Ovary (tissue), 9 donors: ENCODE data around the gene BOLA2B. TPM values are rescaled to one million over a fixed set of nuclear protein-coding genes. Genes with fewer than 3 reads are reported as not detected.
"Not testable (repeated sequence)": the region's sequence is repeated elsewhere in the genome, so short reads cannot be mapped to it uniquely, and the experiment has no call there.

Experiments used
- DNase-seq, 5 donors: peaks; one replicate each; pipeline ENCODE4 v3.0.0-alpha.2; 2019 to 2020
- H3K27ac ChIP-seq, 2 donors: fragments of 200-600 bp; one replicate each; pipeline versions ENCODE4 v1.5.1 to v1.8.0; 2019 to 2022
- H3K27me3 ChIP-seq: fragments of 200-600 bp; one replicate; pipeline ENCODE4 v1.8.0; 2022
- H3K36me3 ChIP-seq: fragments of 200-600 bp; sonication (generic); one replicate; pipeline ENCODE4 v1.5.1; 2019
- H3K4me1 ChIP-seq: one replicate; pipeline ENCODE4 v1.8.1; 2013; ENCODE audit warnings: mild to moderate bottlenecking, moderate library complexity; ENCODE audit not compliant: insufficient read depth
- H3K4me3 ChIP-seq: fragments of 200-600 bp; sonication (generic); one replicate; pipeline ENCODE4 v1.5.1; 2017
- H3K9me3 ChIP-seq, 2 donors: fragments of 200-600 bp in 1 of 2; sonication (generic) in 1 of 2; one replicate each; pipeline versions ENCODE4 v1.5.1 to v1.8.1; 2013 to 2019; ENCODE audit warnings: mild to moderate bottlenecking in 1 of 2, moderate library complexity in 1 of 2
- EP300 ChIP-seq: sonication (generic); formaldehyde crosslinking; IDR thresholded peaks from one replicate; pipeline ENCODE4 v1.6.1; 2017; ENCODE audit warnings: antibody characterized with exemption
- POLR2A ChIP-seq: fragments of 450-650 bp; IDR thresholded peaks from one replicate; pipeline ENCODE4 v1.6.1; 2017; ENCODE audit warnings: antibody characterized with exemption, mild to moderate bottlenecking, moderate library complexity
- WGBS, 3 donors: extraction: QIAGEN DNeasy Blood & Tissue Kit in 1 of 3; methylation state at CpG; one replicate each; pipeline versions ENCODE4 v1.1.5 to v1.1.7; 2013 to 2017; 5-methylcytosine and 5-hydroxymethylcytosine counted together
- intact Hi-C, 4 donors: fragments of 100-400 bp; cut with DNase I; formaldehyde crosslinking; loops; one replicate each; pipeline versions ENCODE4 v1.11.0 to v1.15.1; 2022 to 2023
- polyA plus RNA-seq, 2 donors: library from polyadenylated mRNA; stranded (reverse); fragments of 200-250 nt in 1 of 2; fragments of 350-450 nt in 1 of 2; fragmentation: Illumina TruSeq in 1 of 2; extraction: RNeasy Lipid Tissue Mini Kit (QIAGEN cat#74804) in 1 of 2; gene quantifications; one replicate each; pipeline ENCODE4 v1.2.3, GENCODE V29; 2013 to 2014
- total RNA-seq, 7 donors: library from RNA; depleted of rRNA in 2 of 7; stranded (reverse); fragments of >200 nt in 2 of 7; fragmentation: NEBNext Ultra II Directional in 3 of 7; extraction: Animal tissue kit (Norgen Biotek cat#: 25700) in 3 of 7; gene quantifications; one replicate each; pipeline versions ENCODE4 v1.1.0 to v1.2.4, GENCODE V29; 2016 to 2023
- TF ChIP-seq, protein P1 (sequence below), 3 donors: fragments of 450-650 bp in 2 of 3; fragments of 200-600 bp in 1 of 3; IDR thresholded peaks; one replicate each; pipeline versions ENCODE4 v1.5.1 to v1.8.0; 2016 to 2022; ENCODE audit warnings: antibody characterized with exemption in 3 of 3, mild to moderate bottlenecking in 1 of 3
- donor health status: DM: no; HTN: no; CAD: no; lungs with moderate emphysema.
- donor health status: DM: no; HTN: no; CAD: no.
- donor health status: Bipolar disorder and iron deficiency.
- donor health status: DM: yes; HTN: yes; CAD: no.
- donor health status: DM: no; HTN: no; CAD: no.
- donor health status: DM: yes; HTN: yes; CAD: no.

Gene BOLA2B
- total and polyA plus RNA-seq, 9 donors: 10.0 to 106 (median 40.1) TPM

DNA sequence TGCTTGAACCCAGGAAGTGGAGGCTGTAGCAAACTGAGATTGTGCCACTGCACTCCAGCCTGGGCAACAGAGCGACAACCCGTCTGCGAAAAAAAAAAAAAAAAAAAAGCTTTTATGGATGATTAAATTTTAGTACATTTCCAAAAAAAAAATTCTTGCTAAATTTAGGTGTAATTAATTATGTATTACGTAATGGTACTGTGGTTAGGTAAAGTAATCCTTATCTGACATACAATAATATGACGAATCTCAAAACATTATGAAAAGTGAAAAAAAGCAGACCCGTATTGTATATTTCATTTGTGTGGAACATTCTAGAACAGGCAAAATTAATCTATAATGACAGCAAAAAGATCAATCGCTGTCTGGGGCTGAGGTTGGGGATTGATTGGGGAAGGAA lies 20.4 kb downstream of the BOLA2B start:
- no peak overlapping the region for H3K27ac ChIP-seq
- no peak for DNase-seq
- no peaks in the 10 kb centered on the region for H3K4me1 ChIP-seq
- no peaks in the 10 kb centered on the region for H3K27me3 ChIP-seq
- intact Hi-C loops: no loop called here
- WGBS, 3 donors: 76 to 79% (median 76%) methylated on average over 7 of the region's 7 CpGs
- TF ChIP-seq EP300: no peak
- TF ChIP-seq POLR2A: no peak
- TF ChIP-seq, protein P1, sequence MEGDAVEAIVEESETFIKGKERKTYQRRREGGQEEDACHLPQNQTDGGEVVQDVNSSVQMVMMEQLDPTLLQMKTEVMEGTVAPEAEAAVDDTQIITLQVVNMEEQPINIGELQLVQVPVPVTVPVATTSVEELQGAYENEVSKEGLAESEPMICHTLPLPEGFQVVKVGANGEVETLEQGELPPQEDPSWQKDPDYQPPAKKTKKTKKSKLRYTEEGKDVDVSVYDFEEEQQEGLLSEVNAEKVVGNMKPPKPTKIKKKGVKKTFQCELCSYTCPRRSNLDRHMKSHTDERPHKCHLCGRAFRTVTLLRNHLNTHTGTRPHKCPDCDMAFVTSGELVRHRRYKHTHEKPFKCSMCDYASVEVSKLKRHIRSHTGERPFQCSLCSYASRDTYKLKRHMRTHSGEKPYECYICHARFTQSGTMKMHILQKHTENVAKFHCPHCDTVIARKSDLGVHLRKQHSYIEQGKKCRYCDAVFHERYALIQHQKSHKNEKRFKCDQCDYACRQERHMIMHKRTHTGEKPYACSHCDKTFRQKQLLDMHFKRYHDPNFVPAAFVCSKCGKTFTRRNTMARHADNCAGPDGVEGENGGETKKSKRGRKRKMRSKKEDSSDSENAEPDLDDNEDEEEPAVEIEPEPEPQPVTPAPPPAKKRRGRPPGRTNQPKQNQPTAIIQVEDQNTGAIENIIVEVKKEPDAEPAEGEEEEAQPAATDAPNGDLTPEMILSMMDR (IDR thresholded peaks at IDR 0.05): no peak
- no peaks in the 10 kb centered on the region for H3K36me3 ChIP-seq
- H3K9me3 ChIP-seq: no peaks in the 10 kb centered on the region
- H3K4me3 ChIP-seq: no peak overlapping the region

GRCh38 chr16:30170145-30170544 lies 23.3 kb downstream of the BOLA2B start:
- H3K4me1 ChIP-seq, intact Hi-C loops, DNase-seq, H3K4me3 ChIP-seq, H3K9me3 ChIP-seq, H3K36me3 ChIP-seq, H3K27me3 ChIP-seq, H3K27ac ChIP-seq: not testable (repeated sequence)
- WGBS, 3 donors: 87% methylated on average over 17 of the region's 31 CpGs; no CpG with 5 or more reads in 2 of the 3 donors

- intact Hi-C loops, H3K4me3 ChIP-seq, DNase-seq, H3K4me1 ChIP-seq, H3K9me3 ChIP-seq, H3K36me3 ChIP-seq, H3K27me3 ChIP-seq, H3K27ac ChIP-seq: not testable (repeated sequence)
- 85 to 91% methylated on average over 5 to 36 of the region's 38 CpGs; no CpG with 5 or more reads in 1 of the 3 donors for WGBS, 3 donors
Observed at GRCh38 chr16:30169416-30169815, 24.1 kb downstream of the BOLA2B start.

DNA sequence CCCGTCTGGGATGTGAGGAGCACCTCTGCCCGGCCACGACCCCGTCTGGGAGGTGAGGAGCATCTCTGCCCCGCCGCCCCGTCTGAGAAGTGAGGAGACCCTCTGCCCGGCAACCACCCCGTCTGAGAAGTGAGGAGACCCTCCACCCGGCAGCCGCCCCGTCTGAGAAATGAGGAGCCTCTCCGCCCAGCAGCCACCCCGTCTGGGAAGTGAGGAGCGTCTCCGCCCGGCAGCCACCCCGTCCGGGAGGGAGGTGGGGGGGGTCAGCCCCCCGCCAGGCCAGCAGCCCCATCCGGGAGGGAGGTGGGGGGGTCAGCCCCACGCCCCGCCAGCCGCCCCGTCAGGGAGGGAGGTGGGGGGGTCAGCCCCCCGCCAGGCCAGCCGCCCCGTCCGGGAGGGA lies 24.7 kb downstream of the BOLA2B start:
- H3K27me3 ChIP-seq, H3K4me3 ChIP-seq, intact Hi-C loops, H3K27ac ChIP-seq, H3K36me3 ChIP-seq, H3K4me1 ChIP-seq, H3K9me3 ChIP-seq, DNase-seq: not testable (repeated sequence)
- 74 to 76% methylated on average over 11 to 17 of the region's 29 CpGs; no CpG with 5 or more reads in 1 of the 3 donors for WGBS, 3 donors

GRCh38 chr16:30166202-30166902 lies 27.1 kb downstream of the BOLA2B start:
- Histone ChIP-seq H3K4me3 (no peak overlapping the region), H3K4me1 (no peaks in the 10 kb centered on the region), H3K27me3 (no peaks in the 10 kb centered on the region), H3K36me3 (no peaks in the 10 kb centered on the region), H3K9me3 (no peaks in the 10 kb centered on the region), H3K27ac (no peak overlapping the region)
- 86 to 91% (median 89%) methylated on average over 11 of the region's 11 CpGs for WGBS, 3 donors
- intact Hi-C loops: no loop called here
- no peak for DNase-seq
- no peak for TF ChIP-seq EP300
- TF ChIP-seq, protein P1 (IDR thresholded peaks at IDR 0.05): no peak
- TF ChIP-seq POLR2A: no peak

DNA sequence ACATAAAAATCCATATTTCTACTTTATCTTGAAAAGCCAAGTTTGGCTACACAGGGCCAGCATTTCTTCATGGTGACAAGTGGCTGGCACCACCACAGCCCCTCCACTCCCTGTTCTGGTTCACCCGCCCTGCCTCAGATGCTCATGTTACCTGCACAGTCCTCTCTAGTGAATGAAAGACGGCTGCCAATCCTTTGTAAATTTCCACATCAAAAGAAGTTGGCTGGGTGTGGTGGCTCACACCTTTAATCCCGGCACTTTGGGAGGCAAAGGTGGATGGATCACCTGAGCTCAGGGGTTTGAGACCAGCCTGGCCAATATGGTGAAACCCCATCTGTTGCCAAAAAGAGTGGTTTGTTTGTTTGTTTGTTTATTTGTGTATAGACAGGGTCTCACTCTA lies 29.9 kb downstream of the BOLA2B start:
- 82 to 88% (median 85%) methylated on average over 3 of the region's 3 CpGs for WGBS, 3 donors
- intact Hi-C loops: no loop called here
- Histone ChIP-seq H3K27ac (no peak overlapping the region), H3K27me3 (no peaks in the 10 kb centered on the region), H3K4me1 (no peaks in the 10 kb centered on the region), H3K36me3 (no peaks in the 10 kb centered on the region), H3K9me3 (no peaks in the 10 kb centered on the region), H3K4me3 (no peak overlapping the region)
- no peak for DNase-seq
- TF ChIP-seq POLR2A: no peak
- TF ChIP-seq EP300: no peak
